ENCODE results near the gene LGALS7.
"Not testable (repeated sequence)": the region's sequence is repeated elsewhere in the genome, so short reads cannot be mapped to it uniquely, and the experiment has no call there.

The LGALS7 gene

GRCh38 chr19:38780443-38780842 lies 7.1 kb upstream of the LGALS7 start:
- no peak overlapping the region for H3K4me3 Mint-ChIP-seq
- H3K27me3 Mint-ChIP-seq (ENCODE audit: low read depth, poor library complexity) = peaks cover 34% of the 10 kb centered on the region
- no peak for DNase-seq
- no peak overlapping the region for H3K27ac Mint-ChIP-seq
- no peaks in the 10 kb centered on the region for H3K36me3 Mint-ChIP-seq (ENCODE audit: low read depth)
- no peaks in the 10 kb centered on the region for H3K4me1 Mint-ChIP-seq
- H3K9me3 Mint-ChIP-seq = no peaks in the 10 kb centered on the region
- no peak for TF ChIP-seq CTCF (IDR thresholded peaks at IDR 0.05)

GRCh38 chr19:38778733-38779132 lies 5.4 kb upstream of the LGALS7 start:
- no peaks in the 10 kb centered on the region for H3K9me3 Mint-ChIP-seq
- H3K4me1 Mint-ChIP-seq = peaks cover 8% of the 10 kb centered on the region
- no peak overlapping the region for H3K27ac Mint-ChIP-seq
- peaks cover 26% of the 10 kb centered on the region for H3K27me3 Mint-ChIP-seq (ENCODE audit: low read depth, poor library complexity)
- no peak for DNase-seq
- no peak overlapping the region for H3K4me3 Mint-ChIP-seq
- TF ChIP-seq CTCF (IDR thresholded peaks at IDR 0.05) = no peak
- no peaks in the 10 kb centered on the region for H3K36me3 Mint-ChIP-seq (ENCODE audit: low read depth)

GRCh38 chr19:38774181-38774950 lies 1.0 kb upstream of the LGALS7 start:
- no peaks in the 10 kb centered on the region for H3K36me3 Mint-ChIP-seq (ENCODE audit: low read depth)
- peaks cover 11% of the 10 kb centered on the region for H3K4me1 Mint-ChIP-seq
- peak overlapping the region; percentile 10 for H3K27ac Mint-ChIP-seq
- no peaks in the 10 kb centered on the region for H3K9me3 Mint-ChIP-seq
- peak overlapping the region; percentile 35 for H3K4me3 Mint-ChIP-seq
- peaks cover 2% of the 10 kb centered on the region for H3K27me3 Mint-ChIP-seq (ENCODE audit: low read depth, poor library complexity)
- no peak for TF ChIP-seq CTCF (IDR thresholded peaks at IDR 0.05)
- no peak for DNase-seq

GRCh38 chr19:38771569-38771968 lies 1.7 kb downstream of the LGALS7 start:
- H3K27ac Mint-ChIP-seq; H3K27me3 Mint-ChIP-seq (ENCODE audit: low read depth, poor library complexity); H3K4me3 Mint-ChIP-seq; H3K9me3 Mint-ChIP-seq; H3K36me3 Mint-ChIP-seq (ENCODE audit: low read depth); DNase-seq: not testable (repeated sequence)
- H3K4me1 Mint-ChIP-seq = peaks cover 11% of the 10 kb centered on the region

- not testable (repeated sequence) for H3K9me3 Mint-ChIP-seq, H3K27ac Mint-ChIP-seq
These were observed 2.4 kb downstream of the LGALS7 start for GRCh38 chr19:38770949-38771275.

GRCh38 chr19:38770228-38770948 lies 2.9 kb downstream of the LGALS7 start:
- DNase-seq, H3K9me3 Mint-ChIP-seq: not testable (repeated sequence)
- peaks cover 11% of the 10 kb centered on the region for H3K4me1 Mint-ChIP-seq

More at GRCh38 chr19:38770949-38771275, 2.4 kb downstream of the LGALS7 start:
- not testable (repeated sequence) for H3K36me3 Mint-ChIP-seq (ENCODE audit: low read depth); H3K27me3 Mint-ChIP-seq (ENCODE audit: low read depth, poor library complexity); H3K4me3 Mint-ChIP-seq; DNase-seq
- H3K4me1 Mint-ChIP-seq = peaks cover 11% of the 10 kb centered on the region

GRCh38 chr19:38769635-38770211 lies 3.6 kb downstream of the LGALS7 start:
- H3K9me3 Mint-ChIP-seq = peaks cover 4% of the 10 kb centered on the region
- peak; percentile 87 for DNase-seq

More at GRCh38 chr19:38770228-38770948, 2.9 kb downstream of the LGALS7 start:
- H3K27ac Mint-ChIP-seq; H3K4me3 Mint-ChIP-seq; H3K36me3 Mint-ChIP-seq (ENCODE audit: low read depth); H3K27me3 Mint-ChIP-seq (ENCODE audit: low read depth, poor library complexity): not testable (repeated sequence)

More at GRCh38 chr19:38769635-38770211, 3.6 kb downstream of the LGALS7 start:
- TF ChIP-seq CTCF (IDR thresholded peaks at IDR 0.05) = peak; percentile 74
- no peak overlapping the region for H3K4me3 Mint-ChIP-seq
- H3K4me1 Mint-ChIP-seq = peaks cover 11% of the 10 kb centered on the region
- H3K36me3 Mint-ChIP-seq (ENCODE audit: low read depth) = no peaks in the 10 kb centered on the region
- no peak overlapping the region for H3K27ac Mint-ChIP-seq
- peaks cover 4% of the 10 kb centered on the region for H3K27me3 Mint-ChIP-seq (ENCODE audit: low read depth, poor library complexity)
